Measurements from ENCODE around the gene YWHAG. TPM values are rescaled to one million over a fixed set of nuclear protein-coding genes. Genes with fewer than 3 reads are reported as not detected.

YWHAG gene
- polyA plus RNA-seq, 1 of the 3 experiments (the other 2 are of a cell fraction), result 60.4 TPM

DNA sequence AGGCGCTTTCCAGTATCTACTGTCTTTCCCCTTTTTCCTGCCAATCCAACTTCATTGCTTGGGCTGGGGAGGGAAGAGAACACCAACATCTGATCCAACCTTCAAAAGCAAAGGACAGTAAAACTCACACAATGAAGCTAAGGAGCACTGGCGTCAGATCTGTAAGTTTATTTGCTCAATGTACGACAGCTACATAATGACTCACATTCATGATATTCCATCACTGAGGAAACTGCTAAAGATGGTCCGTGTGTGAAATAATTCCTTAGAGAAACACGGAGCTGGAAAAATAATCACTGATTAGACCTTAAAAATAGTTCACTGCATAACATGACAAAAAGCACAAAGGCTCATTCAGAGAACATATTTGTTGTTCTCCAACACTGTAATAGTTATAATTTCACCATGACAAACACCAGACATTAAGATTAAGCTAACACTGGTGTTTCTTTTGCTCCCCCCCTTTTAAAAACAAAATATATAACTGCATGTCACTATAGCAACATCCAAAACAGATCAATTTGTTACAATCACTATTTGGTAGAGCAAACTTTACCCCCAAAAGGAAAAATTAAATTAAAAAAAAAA, 32.1 kb downstream of the YWHAG start:
- Histone ChIP-seq H3F3A (replicated peaks; ENCODE audit: insufficient read depth) (peaks cover 49% of the 10 kb centered on the region), H3K36me3 (replicated peaks in 1 of 2; ENCODE audit: control insufficient read depth in 1 of 2, insufficient read depth in 2 of 2, low read length in 1 of 2) (peaks cover 53 to 59% of the 10 kb centered on the region in 2 experiments), H3K9me3 (no peaks in the 10 kb centered on the region), H3K4me2 (no peak overlapping the region), H2AFZ (ENCODE audit: low read depth) (no peak overlapping the region), H3K4me1 (ENCODE audit: control insufficient read depth in 1 of 2, insufficient read depth in 2 of 2, low read depth in 1 of 2, low read length in 1 of 2) (peaks cover 0 to 8% of the 10 kb centered on the region in 2 experiments; a peak in 2 of 4 replicates), H3K9me2 (no peaks in the 10 kb centered on the region), H3K27ac (ENCODE audit: low read depth in 2 of 2, low read length in 1 of 2) (no peak overlapping the region; a peak in 1 of 4 replicates), H3K79me2 (ENCODE audit: insufficient read depth) (peaks cover 93% of the 10 kb centered on the region), H3K9ac (no peak overlapping the region), H4K20me1 (ENCODE audit: insufficient read depth) (peaks cover 90% of the 10 kb centered on the region), H3K4me3 (ENCODE audit: low read depth in 2 of 2, low read length in 1 of 2) (no peak overlapping the region), H3K27me3 (ENCODE audit: insufficient read depth) (no peaks in the 10 kb centered on the region)
- DNase-seq, result no peak
- TF ChIP-seq, protein P1, sequence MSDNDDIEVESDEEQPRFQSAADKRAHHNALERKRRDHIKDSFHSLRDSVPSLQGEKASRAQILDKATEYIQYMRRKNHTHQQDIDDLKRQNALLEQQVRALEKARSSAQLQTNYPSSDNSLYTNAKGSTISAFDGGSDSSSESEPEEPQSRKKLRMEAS (IDR thresholded peaks at IDR 0.05; ENCODE audit: low read depth), result no peak
- TF ChIP-seq EP300 (IDR thresholded peaks at IDR 0.05; ENCODE audit: borderline replicate concordance in 1 of 2, low read depth in 1 of 2, low read length in 1 of 2), result no peak
- ChIA-PET CTCF (interaction anchor here (1.0 to 1.7 kb wide), 7 partner anchors 9 to 149 kb away, joined by 3 to 9 read pairs (median 4); partner anchors contain the start of gene YWHAG), POLR2A (interaction anchor here (1.0 to 1.9 kb wide), 2 partner anchors 8 to 27 kb away, joined by 3 to 7 read pairs; no protein-coding TSS in a partner anchor)
- 77% methylated on average over 5 of the region's 5 CpGs for WGBS (ENCODE audit: low lambda C conversion rate)

- Histone ChIP-seq H4K20me1 (ENCODE audit: insufficient read depth) (peaks cover 81% of the 10 kb centered on the region), H3K4me3 (ENCODE audit: low read depth in 2 of 2, low read length in 1 of 2) (no peak overlapping the region), H3K27ac (ENCODE audit: low read depth in 2 of 2, low read length in 1 of 2) (no peak overlapping the region), H3K79me2 (ENCODE audit: insufficient read depth) (peaks cover 85% of the 10 kb centered on the region), H3K4me2 (no peak overlapping the region), H2AFZ (ENCODE audit: low read depth) (no peak overlapping the region), H3K4me1 (ENCODE audit: control insufficient read depth in 1 of 2, insufficient read depth in 2 of 2, low read depth in 1 of 2, low read length in 1 of 2) (peaks cover 0 to 8% of the 10 kb centered on the region in 2 experiments; a peak in 2 of 4 replicates), H3F3A (replicated peaks; ENCODE audit: insufficient read depth) (peaks cover 51% of the 10 kb centered on the region), H3K9me2 (no peaks in the 10 kb centered on the region), H3K9ac (no peak overlapping the region), H3K9me3 (no peaks in the 10 kb centered on the region), H3K27me3 (ENCODE audit: insufficient read depth) (no peaks in the 10 kb centered on the region), H3K36me3 (replicated peaks in 1 of 2; ENCODE audit: control insufficient read depth in 1 of 2, insufficient read depth in 2 of 2, low read length in 1 of 2) (peaks cover 50 to 61% of the 10 kb centered on the region in 2 experiments)
- WGBS (ENCODE audit: low lambda C conversion rate), result 87% methylated on average over 5 of the region's 5 CpGs
- POLR2A ChIA-PET, result no interaction called here
- no peak for TF ChIP-seq TEAD4 (IDR thresholded peaks at IDR 0.05; ENCODE audit: borderline replicate concordance, insufficient read depth)
- no peak for TF ChIP-seq ELF1 (IDR thresholded peaks at IDR 0.05)
- TF ChIP-seq POLR2AphosphoS5 (IDR thresholded peaks at IDR 0.05; ENCODE audit: low read depth, low read length), result no peak
- TF ChIP-seq SIN3A (IDR thresholded peaks at IDR 0.05; ENCODE audit: borderline replicate concordance, low read depth, low read length), result no peak
- no peak for TF ChIP-seq IRF3 (IDR thresholded peaks at IDR 0.05; ENCODE audit: low read depth, low read length)
- no peak for TF ChIP-seq GATA2 (CRISPR knock-in tag; IDR thresholded peaks at IDR 0.05)
- no peak for TF ChIP-seq RXRA (IDR thresholded peaks at IDR 0.05; ENCODE audit: borderline replicate concordance, low read depth)
- CTCF ChIA-PET, result interaction anchor here (0.8 to 1.9 kb wide), 5 partner anchors 8 to 33 kb away, joined by 3 to 5 read pairs (median 4); partner anchors contain the start of gene YWHAG
- DNase-seq, result no peak
These were observed 33.0 kb downstream of the YWHAG start for GRCh38 chr7:76325811-76326210.

Measured in SK-N-SH (cell line).